GM19240 (cell line): ENCODE data around the gene CT45A9.
"Not testable (repeated sequence)": the region's sequence is repeated elsewhere in the genome, so short reads cannot be mapped to it uniquely, and the experiment has no call there.

Source experiments
- DNase-seq: peaks from one replicate; pipeline ENCODE4 v3.0.0; 2011; ENCODE audit warnings: low spot score; ENCODE audit not compliant: insufficient read length

The CT45A9 gene

GRCh38 chrX:135871712-135872111, at the start of gene CT45A9:
TSS of gene CT45A9 (minus strand) at chrX:135871812. CDS start at chrX:135868061, 3,751 bp downstream.
- DNase-seq, result not testable (repeated sequence)

GRCh38 chrX:135920516-135920915, 48.9 kb upstream of the CT45A9 start:
- DNase-seq, result not testable (repeated sequence)

GRCh38 chrX:135914404-135914803, 42.8 kb upstream of the CT45A9 start:
- no peak for DNase-seq

GRCh38 chrX:135910251-135910650, 38.6 kb upstream of the CT45A9 start:
- no peak for DNase-seq

- no peak for DNase-seq
Observed at GRCh38 chrX:135893294-135893817, 21.7 kb upstream of the CT45A9 start, which contains the start of the genes CT45A10 and SAGE1. TSS of gene CT45A10 (minus strand) at chrX:135893444. CDS start at chrX:135885344, 8,100 bp downstream. TSS of gene SAGE1 (plus strand) at chrX:135893716. CDS start at chrX:135896243, 2,527 bp downstream.

GRCh38 chrX:135892781-135893180, 21.2 kb upstream of the CT45A9 start:
- no peak for DNase-seq

GRCh38 chrX:135890087-135890585, 18.5 kb upstream of the CT45A9 start:
- DNase-seq, result no peak

GRCh38 chrX:135888976-135889375, 17.4 kb upstream of the CT45A9 start:
- not testable (repeated sequence) for DNase-seq

GRCh38 chrX:135888230-135888629, 16.6 kb upstream of the CT45A9 start:
- not testable (repeated sequence) for DNase-seq

- DNase-seq, result not testable (repeated sequence)
Observed at GRCh38 chrX:135882741-135883140, 11.1 kb upstream of the CT45A9 start.

- DNase-seq, result not testable (repeated sequence)
Observed at GRCh38 chrX:135854438-135854837, 17.2 kb downstream of the CT45A9 start, which contains the start of gene CT45A8. TSS of gene CT45A8 (minus strand) at chrX:135854538. CDS start at chrX:135850783, 3,755 bp downstream.

GRCh38 chrX:135837180-135837579, 34.4 kb downstream of the CT45A9 start, which contains the start of gene CT45A7:
TSS of gene CT45A7 (minus strand) at chrX:135837280. CDS start at chrX:135833533, 3,747 bp downstream.
- DNase-seq, result not testable (repeated sequence)

- DNase-seq, result not testable (repeated sequence)
Observed at GRCh38 chrX:135819912-135820311, 51.7 kb downstream of the CT45A9 start, which contains the start of gene CT45A2. TSS of gene CT45A2 (minus strand) at chrX:135820012. CDS start at chrX:135816265, 3,747 bp downstream.
